SK-N-SH (cell line): ENCODE measurements around the gene SCGN. TPM values are rescaled to one million over a fixed set of nuclear protein-coding genes. Genes with fewer than 3 reads are reported as not detected.

Experiments used
- CTCF ChIA-PET: fragments of 300-600, 350-600 bp; formaldehyde crosslinking; extraction: SDS; loops from one replicate; lab custom pipeline; 2021; lab: Yijun Ruan, JAX
- POLR2A ChIA-PET: fragments of 350-600 bp; sonication (Branson Sonifier 250); formaldehyde crosslinking; extraction: SDS; loops from one replicate; lab custom pipeline; 2020; ENCODE audit warnings: antibody characterized with exemption, inconsistent platforms; lab: Yijun Ruan, JAX
- DNase-seq: peaks from one replicate; pipeline ENCODE4 v3.0.0; 2012
- H2AFZ ChIP-seq: fragments of 200-600 bp; sonication (generic); 2 replicates; pipeline ENCODE4 v1.8.1; 2016; ENCODE audit warnings: antibody characterized with exemption, mild to moderate bottlenecking, low read depth
- H3F3A ChIP-seq: fragments of 200-600 bp; sonication (generic); replicated peaks from 2 replicates; pipeline ENCODE3; 2016; ENCODE audit warnings: antibody characterized with exemption, mild to moderate bottlenecking; ENCODE audit not compliant: insufficient read depth
- H3K27ac ChIP-seq, 2 experiments: fragments of 200-500 bp in 1 of 2; fragments of 200-600 bp in 1 of 2; sonication (Bioruptor generic) in 1 of 2; sonication (generic), shearing (Covaris generic) in 1 of 2; 2 replicates each; pipeline versions ENCODE4 v1.5.1 to v1.6.1; 2014 to 2016; ENCODE audit warnings: low read depth in 2 of 2, inconsistent platforms in 1 of 2, low read length in 1 of 2, mild to moderate bottlenecking in 1 of 2, mixed read lengths in 1 of 2
- H3K27me3 ChIP-seq: fragments of 200-600 bp; sonication (generic), shearing (Covaris generic); 2 replicates; pipeline ENCODE4 v1.6.1; 2016; ENCODE audit warnings: mixed run types; ENCODE audit not compliant: insufficient read depth
- H3K36me3 ChIP-seq, 2 experiments: fragments of 200-500 bp in 1 of 2; fragments of 200-600 bp in 1 of 2; sonication (Bioruptor generic) in 1 of 2; sonication (generic) in 1 of 2; replicated peaks in 1 of 2; 2 replicates each; pipeline versions ENCODE3 to v1.5.1; 2014 to 2016; ENCODE audit warnings: low read length in 1 of 2, mild to moderate bottlenecking in 1 of 2; ENCODE audit not compliant: insufficient read depth in 2 of 2, control insufficient read depth in 1 of 2
- H3K4me1 ChIP-seq, 2 experiments: fragments of 200-500 bp in 1 of 2; fragments of 200-600 bp in 1 of 2; sonication (Bioruptor generic) in 1 of 2; sonication (generic), shearing (Covaris generic) in 1 of 2; 2 replicates each; pipeline versions ENCODE4 v1.5.1 to v1.6.1; 2014 to 2016; ENCODE audit warnings: low read depth in 1 of 2, low read length in 1 of 2, mixed run types in 1 of 2; ENCODE audit not compliant: insufficient read depth in 2 of 2, control insufficient read depth in 1 of 2
- H3K4me2 ChIP-seq: fragments of 200-600 bp; sonication (generic), shearing (Covaris generic); 2 replicates; pipeline ENCODE4 v1.6.1; 2017; ENCODE audit warnings: mixed run types
- H3K4me3 ChIP-seq, 2 experiments: fragments of 200-500 bp in 1 of 2; fragments of 200-600 bp in 1 of 2; sonication (Bioruptor generic) in 1 of 2; sonication (generic), shearing (Covaris generic) in 1 of 2; 2 replicates each; pipeline versions ENCODE4 v1.5.1 to v1.8.1; 2014 to 2016; ENCODE audit warnings: low read depth in 2 of 2, inconsistent platforms in 1 of 2, low read length in 1 of 2, mild to moderate bottlenecking in 1 of 2, mixed read lengths in 1 of 2, moderate library complexity in 1 of 2
- H3K79me2 ChIP-seq: fragments of 200-600 bp; sonication (generic); 2 replicates; pipeline ENCODE4 v1.8.1; 2017; ENCODE audit warnings: mild to moderate bottlenecking; ENCODE audit not compliant: insufficient read depth
- H3K9ac ChIP-seq: fragments of 200-600 bp; sonication (generic); 2 replicates; pipeline ENCODE4 v1.6.1; 2017; ENCODE audit warnings: mixed run types
- H3K9me2 ChIP-seq: fragments of 200-600 bp; sonication (generic); 2 replicates; pipeline ENCODE4 v1.6.1; 2017; ENCODE audit warnings: mixed run types
- H3K9me3 ChIP-seq: fragments of 200-600 bp; sonication (generic); 2 replicates; pipeline ENCODE4 v1.6.1; 2017; ENCODE audit warnings: mixed run types, mild to moderate bottlenecking, moderate library complexity
- H4K20me1 ChIP-seq: fragments of 200-600 bp; sonication (generic); 2 replicates; pipeline ENCODE4 v1.6.1; 2017; ENCODE audit warnings: mild to moderate bottlenecking, mixed run types; ENCODE audit not compliant: insufficient read depth
- CHD2 ChIP-seq: fragments of 150-350 bp; IDR thresholded peaks from 2 replicates; pipeline ENCODE4 v1.6.1; 2018; ENCODE audit warnings: low read length; ENCODE audit not compliant: partially characterized antibody
- ELF1 ChIP-seq: IDR thresholded peaks from 2 replicates; pipeline ENCODE4 v1.4.0; 2012
- FOXJ3 ChIP-seq: sonication (generic); formaldehyde crosslinking; IDR thresholded peaks from 2 replicates; pipeline ENCODE4 v1.5.1; 2020; ENCODE audit warnings: mild to moderate bottlenecking, missing genetic modification reagents
- FOXM1 ChIP-seq: IDR thresholded peaks from 2 replicates; pipeline ENCODE4 v1.4.0; 2012; ENCODE audit warnings: low read depth, mild to moderate bottlenecking
- GABPA ChIP-seq: IDR thresholded peaks from 2 replicates; pipeline ENCODE4 v1.4.0; 2012; ENCODE audit warnings: low read depth, mild to moderate bottlenecking
- JUND ChIP-seq: IDR thresholded peaks from 2 replicates; pipeline ENCODE4 v1.4.0; 2012
- MAX ChIP-seq: IDR thresholded peaks from 2 replicates; pipeline ENCODE4 v1.4.0; 2012; ENCODE audit warnings: low read depth
- MEF2A ChIP-seq: IDR thresholded peaks from 2 replicates; pipeline ENCODE4 v1.4.0; 2012; ENCODE audit warnings: low read depth, borderline replicate concordance
- NFIC ChIP-seq: IDR thresholded peaks from 2 replicates; pipeline ENCODE4 v1.4.0; 2012; ENCODE audit warnings: borderline replicate concordance
- NRF1 ChIP-seq: IDR thresholded peaks from 2 replicates; pipeline ENCODE4 v1.6.1; 2012; ENCODE audit warnings: low read depth, mild to moderate bottlenecking, low read length
- PBX3 ChIP-seq: IDR thresholded peaks from 2 replicates; pipeline ENCODE4; 2012
- RCOR1 ChIP-seq: fragments of 150-350 bp; IDR thresholded peaks from 2 replicates; pipeline ENCODE4 v1.6.1; 2017; ENCODE audit warnings: antibody characterized with exemption, low read length
- RFX5 ChIP-seq: IDR thresholded peaks from 2 replicates; pipeline ENCODE4 v1.6.1; 2012; ENCODE audit warnings: mild to moderate bottlenecking, improper control_type of control experiment, low read length
- RXRA ChIP-seq: IDR thresholded peaks from 2 replicates; pipeline ENCODE4 v1.4.0; 2012; ENCODE audit warnings: low read depth, mild to moderate bottlenecking, borderline replicate concordance
- SIN3A ChIP-seq: IDR thresholded peaks from 2 replicates; pipeline ENCODE4 v1.6.1; 2012; ENCODE audit warnings: low read depth, mild to moderate bottlenecking, low read length, moderate library complexity, borderline replicate concordance
- SMC3 ChIP-seq: IDR thresholded peaks from 2 replicates; pipeline ENCODE4 v1.6.1; 2012; ENCODE audit warnings: low read depth, low read length, improper control_type of control experiment
- TAF1 ChIP-seq: IDR thresholded peaks from 2 replicates; pipeline ENCODE4 v1.6.1; 2012; ENCODE audit warnings: low read depth, mild to moderate bottlenecking, low read length, moderate library complexity, borderline replicate concordance
- TCF12 ChIP-seq: IDR thresholded peaks from 2 replicates; pipeline ENCODE4 v1.4.0; 2012
- TEAD4 ChIP-seq: IDR thresholded peaks from 2 replicates; pipeline ENCODE4 v1.4.0; 2012; ENCODE audit warnings: mild to moderate bottlenecking, borderline replicate concordance; ENCODE audit not compliant: insufficient read depth
- ZBTB33 ChIP-seq: IDR thresholded peaks from 2 replicates; pipeline ENCODE4 v1.4.0; 2012; ENCODE audit warnings: low read depth, borderline replicate concordance
- polyA plus RNA-seq, 3 experiments: library from polyadenylated mRNA; depleted of rRNA; stranded (reverse); fragments of >200 nt; gene quantifications; 2 replicates each; pipeline ENCODE4 v1.2.3, GENCODE V29; 2012

The SCGN gene
- polyA plus RNA-seq, 1 of the 3 experiments (the other 2 are of a cell fraction) = not detected

DNA sequence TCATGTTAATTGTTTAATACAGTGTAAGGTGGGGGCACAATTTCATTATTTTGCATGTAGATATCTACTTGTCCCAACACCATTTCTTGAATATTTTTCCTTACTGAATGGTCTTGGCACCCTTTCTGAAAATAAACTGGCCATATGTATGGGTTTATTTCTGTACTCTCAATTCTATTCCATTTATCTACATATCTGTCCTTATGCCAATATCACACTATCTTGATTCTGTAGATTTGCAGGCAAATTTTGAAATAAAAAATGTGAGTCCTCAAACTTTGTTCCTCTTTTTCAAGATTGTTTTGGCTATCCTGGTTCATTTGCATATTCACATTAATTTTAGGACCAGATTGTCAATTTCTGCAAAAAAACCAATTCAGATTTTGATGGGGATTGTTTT lies 34.8 kb downstream of the SCGN start:
- POLR2A ChIA-PET = interaction anchor here (0.7 to 1.2 kb wide), 2 partner anchors 13 to 15 kb away, joined by 3 to 4 read pairs; no protein-coding TSS in a partner anchor
- CTCF ChIA-PET = interaction anchor here (1.3 kb wide), 1 partner anchor 32 kb away, joined by 3 read pairs; no protein-coding TSS in a partner anchor
- Histone ChIP-seq H3K27me3 (no peaks in the 10 kb centered on the region), H4K20me1 (no peaks in the 10 kb centered on the region), H3K9ac (no peak overlapping the region), H3K4me1 (no peaks in the 10 kb centered on the region), H3K36me3 (no peaks in the 10 kb centered on the region), H3K4me3 (no peak overlapping the region), H3K4me2 (no peak overlapping the region), H3K9me3 (no peaks in the 10 kb centered on the region), H3F3A (no peaks in the 10 kb centered on the region), H3K79me2 (no peaks in the 10 kb centered on the region), H3K27ac (no peak overlapping the region), H2AFZ (no peak overlapping the region), H3K9me2 (no peaks in the 10 kb centered on the region)
- no peak for DNase-seq
- TF ChIP-seq TEAD4 = no peak
- no peak for TF ChIP-seq FOXJ3
- TF ChIP-seq TAF1 = no peak
- no peak for TF ChIP-seq RXRA
- no peak for TF ChIP-seq FOXM1
- no peak for TF ChIP-seq JUND
- TF ChIP-seq PBX3 = no peak
- TF ChIP-seq ELF1 = no peak
- TF ChIP-seq TCF12 = no peak
- TF ChIP-seq MAX = no peak
- no peak for TF ChIP-seq CHD2
- TF ChIP-seq NRF1 = no peak
- no peak for TF ChIP-seq SIN3A
- TF ChIP-seq RFX5 = no peak
- TF ChIP-seq GABPA = no peak
- TF ChIP-seq NFIC = no peak
- no peak for TF ChIP-seq RCOR1
- no peak for TF ChIP-seq SMC3
- TF ChIP-seq ZBTB33 = no peak
- TF ChIP-seq MEF2A = no peak
